NB4 (cell line): ENCODE data around the gene KIF22.
A peak's percentile ranks its signal among the peaks of the same experiment; 100 is the strongest.

ENCODE experiments used
- DNase-seq: peaks from one replicate; pipeline ENCODE4 v3.0.0; 2010; ENCODE audit warnings: low read depth
- H3K4me3 ChIP-seq: one replicate; pipeline ENCODE4 v1.5.1; 2011; ENCODE audit warnings: mild to moderate bottlenecking, low read depth, low read length, moderate library complexity
- CTCF ChIP-seq: IDR thresholded peaks from one replicate; pipeline ENCODE4 v1.5.1; 2012; ENCODE audit warnings: low read depth, low read length
- MAX ChIP-seq: IDR thresholded peaks from 2 replicates; pipeline ENCODE4 v1.6.1; 2011; ENCODE audit warnings: low read depth, low read length
- MYC ChIP-seq: IDR thresholded peaks from 2 replicates; pipeline ENCODE4 v1.6.1; 2011; ENCODE audit warnings: low read depth, low read length
- POLR2A ChIP-seq: IDR thresholded peaks from 2 replicates; pipeline ENCODE4 v1.6.1; 2011; ENCODE audit warnings: mild to moderate bottlenecking; ENCODE audit not compliant: insufficient read length; ENCODE audit errors: extremely low read depth

Gene KIF22

GRCh38 chr16:29813644-29814562 lies 23.4 kb downstream of the KIF22 start:
- DNase-seq, result peak; percentile 74
- TF ChIP-seq POLR2A (no peak), MYC (peak; percentile 75), MAX (peak; percentile 81)
- no peak overlapping the region for H3K4me3 ChIP-seq

- no peak for TF ChIP-seq MYC
- TF ChIP-seq MAX, result no peak
- no peak for TF ChIP-seq CTCF
- no peak for TF ChIP-seq POLR2A
- no peak overlapping the region for H3K4me3 ChIP-seq
- DNase-seq, result no peak
These were observed 24.0 kb downstream of the KIF22 start for GRCh38 chr16:29814592-29814991.

GRCh38 chr16:29815032-29815721 lies 24.6 kb downstream of the KIF22 start:
- peak overlapping the region; percentile 80 for H3K4me3 ChIP-seq
- DNase-seq, result no peak
- TF ChIP-seq MAX (no peak), MYC (no peak), CTCF (no peak), POLR2A (no peak)

GRCh38 chr16:29815793-29816693 lies 25.5 kb downstream of the KIF22 start, which contains the start of gene PAGR1:
PAGR1 (plus strand) TSS chr16:29816152; CDS start chr16:29816526, 374 bp downstream.
- H3K4me3 ChIP-seq, result peak within 1 kb of the TSS; percentile 80
- peak; percentile 99 for DNase-seq
- TF ChIP-seq POLR2A (peak; percentile 77), CTCF (peak; percentile 79), MAX (peak; percentile 93), MYC (peak; percentile 86)

GRCh38 chr16:29816694-29817441 lies 26.3 kb downstream of the KIF22 start:
- DNase-seq, result peak; percentile 81
- no peak for TF ChIP-seq POLR2A
- TF ChIP-seq CTCF, result peak; percentile 23
- TF ChIP-seq MYC, result no peak
- TF ChIP-seq MAX, result peak; percentile 42
- peak overlapping the region; percentile 80 for H3K4me3 ChIP-seq
